Rectal smooth muscle tissue (tissue), 1 donor: Measurements from ENCODE around the gene SMOC2.

Source experiments
- H3K27ac ChIP-seq: one replicate; pipeline ENCODE4 v1.7.0; 2013; ENCODE audit warnings: low read depth, low read length, inconsistent platforms
- H3K27me3 ChIP-seq: one replicate; pipeline ENCODE4 v1.7.0; 2013; ENCODE audit warnings: low read length; ENCODE audit not compliant: control insufficient read depth, insufficient read depth
- H3K36me3 ChIP-seq: one replicate; pipeline ENCODE4 v1.7.0; 2013; ENCODE audit warnings: low read length; ENCODE audit not compliant: control insufficient read depth, insufficient read depth
- H3K4me1 ChIP-seq: one replicate; pipeline ENCODE4 v1.7.0; 2013; ENCODE audit warnings: low read length; ENCODE audit not compliant: control insufficient read depth, insufficient read depth
- H3K4me3 ChIP-seq: one replicate; pipeline ENCODE4 v1.7.0; 2013; ENCODE audit warnings: low read length
- H3K9ac ChIP-seq: one replicate; pipeline ENCODE4 v1.7.0; 2013; ENCODE audit warnings: low read length

SMOC2 gene

DNA sequence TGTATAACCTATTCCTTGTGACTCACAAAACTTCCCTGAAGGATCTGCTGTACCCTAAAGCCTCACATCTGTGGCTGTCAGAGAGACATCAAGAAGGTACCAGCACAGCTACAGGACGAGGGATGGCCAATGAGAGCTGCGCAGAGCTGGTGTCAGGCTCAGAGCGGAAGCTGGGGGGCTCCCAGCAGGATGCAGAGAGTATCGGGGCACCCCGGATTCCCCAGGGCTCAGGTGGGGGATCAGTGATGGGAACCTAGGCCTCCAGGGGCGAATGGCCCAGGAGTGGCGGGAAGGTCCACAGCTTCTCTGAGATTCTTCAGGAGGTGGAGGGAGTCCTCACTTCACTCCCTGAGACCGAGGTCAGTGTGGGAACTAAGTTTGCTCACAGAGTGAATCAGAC is 30.9 kb upstream of the SMOC2 start:
- H3K9ac ChIP-seq = no peak overlapping the region
- no peaks in the 10 kb centered on the region for H3K36me3 ChIP-seq
- H3K27ac ChIP-seq = no peak overlapping the region
- no peaks in the 10 kb centered on the region for H3K27me3 ChIP-seq
- no peaks in the 10 kb centered on the region for H3K4me1 ChIP-seq
- no peak overlapping the region for H3K4me3 ChIP-seq

DNA sequence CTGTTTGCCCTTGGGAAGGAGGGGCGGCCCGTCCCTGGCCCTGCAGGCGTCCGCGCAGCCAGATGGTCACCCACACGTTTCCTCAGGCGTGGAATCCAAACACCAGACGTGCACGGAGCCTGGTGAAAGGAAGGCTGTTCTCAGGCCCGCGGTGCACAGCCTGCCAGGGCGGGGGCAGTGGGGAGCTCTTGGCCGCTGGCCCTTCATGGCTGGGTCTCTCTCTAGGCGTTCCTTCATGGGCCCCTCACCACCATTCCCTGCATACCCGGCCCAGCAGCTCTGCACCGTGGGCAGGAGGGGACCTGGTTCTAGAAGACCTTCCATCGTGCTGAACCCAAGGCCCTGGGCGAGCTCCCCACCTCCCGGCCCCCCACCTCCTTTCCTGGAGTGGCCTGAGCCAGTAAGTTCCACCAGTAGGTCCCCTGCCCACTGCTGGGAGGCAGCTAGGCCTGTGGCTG is 30.4 kb upstream of the SMOC2 start:
- H3K27ac ChIP-seq = no peak overlapping the region
- H3K36me3 ChIP-seq = no peaks in the 10 kb centered on the region
- H3K4me1 ChIP-seq = no peaks in the 10 kb centered on the region
- H3K9ac ChIP-seq = no peak overlapping the region
- no peaks in the 10 kb centered on the region for H3K27me3 ChIP-seq
- H3K4me3 ChIP-seq = no peak overlapping the region

DNA sequence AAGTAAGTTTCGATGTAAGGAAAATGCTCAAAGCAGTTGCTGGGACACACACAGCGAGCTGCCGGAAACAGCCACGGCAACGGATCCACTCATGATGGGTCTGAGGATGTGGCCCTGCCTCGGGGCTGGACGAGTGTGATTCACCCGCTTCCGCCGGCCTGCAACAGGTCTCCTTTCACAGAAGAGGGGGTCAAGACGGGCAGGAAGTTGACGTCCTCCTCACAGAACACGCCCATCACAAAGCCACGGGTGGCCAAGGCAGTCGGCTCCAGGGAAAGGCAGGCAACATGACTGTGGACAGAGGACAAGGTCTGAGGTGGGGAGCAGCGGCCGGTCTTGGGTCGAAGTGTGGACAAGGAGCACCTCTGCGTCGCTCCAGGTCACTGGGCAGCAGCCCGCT is 29.9 kb upstream of the SMOC2 start:
- no peak overlapping the region for H3K27ac ChIP-seq
- no peak overlapping the region for H3K4me3 ChIP-seq
- no peaks in the 10 kb centered on the region for H3K27me3 ChIP-seq
- no peaks in the 10 kb centered on the region for H3K4me1 ChIP-seq
- H3K36me3 ChIP-seq = no peaks in the 10 kb centered on the region
- H3K9ac ChIP-seq = no peak overlapping the region

DNA sequence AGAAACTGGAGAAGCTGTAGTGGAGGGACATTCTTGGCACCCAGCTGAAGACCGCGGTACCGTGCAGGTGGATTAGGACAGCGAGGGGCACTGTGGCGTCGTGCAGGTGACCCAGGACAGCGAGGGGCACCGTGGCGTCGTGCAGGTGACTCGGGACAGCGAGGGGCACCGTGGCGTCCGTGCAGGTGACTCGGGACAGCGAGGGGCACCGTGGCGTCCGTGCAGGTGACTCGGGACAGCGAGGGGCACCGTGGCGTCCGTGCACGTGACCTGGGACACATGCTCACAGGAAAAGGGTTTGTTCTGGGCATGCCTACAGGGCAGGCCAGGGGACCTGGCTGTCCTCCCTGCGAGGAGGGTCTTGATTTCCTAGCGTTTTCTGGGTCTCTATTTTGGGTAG is 29.2 kb upstream of the SMOC2 start:
- H3K4me1 ChIP-seq = no peaks in the 10 kb centered on the region
- H3K36me3 ChIP-seq = no peaks in the 10 kb centered on the region
- H3K27me3 ChIP-seq = no peaks in the 10 kb centered on the region
- H3K4me3 ChIP-seq = no peak overlapping the region
- no peak overlapping the region for H3K27ac ChIP-seq
- H3K9ac ChIP-seq = no peak overlapping the region

DNA sequence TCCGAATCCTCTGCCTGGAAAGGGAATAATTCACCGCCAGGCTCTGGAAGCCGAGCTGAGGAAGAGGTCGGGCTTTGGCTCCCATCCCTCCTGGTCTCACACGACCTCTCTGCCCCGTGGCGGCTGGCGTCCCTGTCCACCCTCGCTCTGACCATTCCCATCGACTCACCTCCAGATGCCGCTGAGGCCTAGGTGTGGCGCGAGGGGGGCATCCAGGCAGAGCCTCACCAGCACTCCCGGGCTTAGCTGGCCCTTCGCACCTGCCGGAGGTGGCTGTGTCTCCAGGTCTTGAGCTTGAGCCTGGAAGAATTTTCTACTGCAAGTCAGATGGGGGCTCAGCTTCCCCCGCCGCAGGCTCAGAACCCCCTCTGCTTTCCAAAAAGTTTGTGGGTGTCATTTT is 28.5 kb upstream of the SMOC2 start:
- Histone ChIP-seq H3K9ac (no peak overlapping the region), H3K36me3 (no peaks in the 10 kb centered on the region), H3K4me1 (no peaks in the 10 kb centered on the region), H3K27ac (no peak overlapping the region), H3K27me3 (no peaks in the 10 kb centered on the region), H3K4me3 (no peak overlapping the region)

DNA sequence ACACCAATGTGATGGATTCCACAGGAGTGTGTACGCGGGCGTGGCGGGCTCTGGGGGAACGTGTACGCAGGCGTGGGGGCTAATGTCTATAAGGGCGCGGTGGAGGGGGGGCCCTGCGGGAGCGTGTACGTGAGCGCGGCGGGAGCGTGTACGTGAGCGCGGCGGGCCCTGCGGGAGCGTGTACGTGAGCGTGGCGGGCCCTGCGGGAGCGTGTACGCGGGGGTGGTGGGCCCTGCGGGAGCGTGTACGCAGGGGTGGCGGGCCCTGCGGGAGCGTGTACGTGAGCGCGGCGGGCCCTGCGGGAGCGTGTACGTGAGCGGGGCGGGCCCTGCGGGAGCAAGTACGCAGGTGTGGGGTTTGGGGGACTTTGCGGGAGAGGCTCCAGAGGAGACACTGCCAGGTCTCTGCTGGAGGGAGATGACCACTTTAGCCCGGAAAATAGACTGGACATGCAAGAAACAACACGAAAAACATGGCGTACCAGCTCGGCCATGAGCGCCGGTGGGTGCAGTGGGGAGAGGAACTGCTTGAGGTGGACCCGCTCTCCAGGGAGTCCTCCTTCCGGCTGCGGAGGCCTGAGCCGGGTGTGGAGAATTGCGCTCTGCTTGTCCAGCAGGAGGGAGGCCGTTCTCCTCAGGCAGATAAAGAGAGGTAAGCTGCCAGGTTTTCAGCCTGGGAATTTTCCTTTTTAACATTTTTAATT is 27.8 kb upstream of the SMOC2 start:
- Histone ChIP-seq H3K4me3 (no peak overlapping the region), H3K27ac (no peak overlapping the region), H3K36me3 (no peaks in the 10 kb centered on the region), H3K27me3 (no peaks in the 10 kb centered on the region), H3K9ac (no peak overlapping the region), H3K4me1 (no peaks in the 10 kb centered on the region)

DNA sequence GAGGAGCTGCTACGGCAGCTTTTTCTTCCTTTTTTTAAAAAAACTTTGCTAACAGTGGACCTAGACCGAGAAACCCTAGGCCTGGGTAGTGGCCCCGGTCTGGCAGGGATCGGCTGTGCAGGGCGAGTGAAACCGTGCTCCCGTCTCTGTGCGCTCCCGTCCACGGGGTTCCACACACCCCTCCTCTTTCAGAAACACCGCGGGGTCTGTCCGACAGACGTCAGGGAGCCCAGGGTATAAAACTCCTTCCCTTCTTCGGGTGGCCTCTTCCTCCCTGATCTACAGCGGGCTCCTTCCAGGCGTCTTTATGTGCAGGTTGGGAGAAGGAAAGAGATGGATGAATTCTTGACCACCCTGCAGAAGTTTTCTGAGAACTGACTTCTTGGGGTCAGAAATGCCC is 27.1 kb upstream of the SMOC2 start:
- no peak overlapping the region for H3K9ac ChIP-seq
- no peak overlapping the region for H3K27ac ChIP-seq
- no peaks in the 10 kb centered on the region for H3K27me3 ChIP-seq
- no peak overlapping the region for H3K4me3 ChIP-seq
- no peaks in the 10 kb centered on the region for H3K4me1 ChIP-seq
- H3K36me3 ChIP-seq = no peaks in the 10 kb centered on the region

DNA sequence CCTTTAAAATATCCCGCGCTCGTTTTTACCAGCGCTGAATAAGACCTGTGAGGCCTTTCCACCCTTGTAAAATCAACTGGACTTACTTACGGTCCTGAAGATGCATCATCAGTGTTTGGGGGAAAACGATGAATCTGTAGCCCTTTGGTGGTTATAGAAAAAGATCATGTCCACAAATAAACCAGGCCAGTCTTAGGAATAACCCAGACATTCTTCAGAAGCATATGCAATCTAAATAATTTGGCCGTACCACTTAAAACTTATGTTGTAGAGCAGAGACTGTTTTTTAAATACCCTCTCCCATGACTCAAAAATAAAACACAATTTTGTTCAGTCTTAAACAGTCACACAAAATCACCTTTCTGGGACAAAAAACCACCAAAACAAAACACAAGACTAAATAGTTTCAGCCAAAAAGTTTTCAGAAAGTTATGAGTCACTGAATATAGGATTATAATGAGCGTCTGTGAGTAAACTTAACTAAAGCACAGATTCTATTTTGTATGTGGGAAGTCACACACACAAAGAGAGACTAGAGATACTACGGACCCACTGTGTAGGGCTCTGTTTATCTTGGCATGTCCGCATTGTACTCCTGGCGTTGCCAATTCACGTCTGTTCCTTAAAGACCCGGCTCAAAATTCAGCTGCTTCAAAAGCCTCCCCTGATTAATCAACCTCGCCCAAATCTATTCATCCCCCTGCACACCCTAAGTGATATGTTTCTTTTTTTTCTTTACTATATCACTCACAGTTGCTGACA is 26.5 kb upstream of the SMOC2 start:
- H3K9ac ChIP-seq = no peak overlapping the region
- H3K27me3 ChIP-seq = no peaks in the 10 kb centered on the region
- no peaks in the 10 kb centered on the region for H3K4me1 ChIP-seq
- H3K4me3 ChIP-seq = no peak overlapping the region
- H3K36me3 ChIP-seq = no peaks in the 10 kb centered on the region
- H3K27ac ChIP-seq = no peak overlapping the region

DNA sequence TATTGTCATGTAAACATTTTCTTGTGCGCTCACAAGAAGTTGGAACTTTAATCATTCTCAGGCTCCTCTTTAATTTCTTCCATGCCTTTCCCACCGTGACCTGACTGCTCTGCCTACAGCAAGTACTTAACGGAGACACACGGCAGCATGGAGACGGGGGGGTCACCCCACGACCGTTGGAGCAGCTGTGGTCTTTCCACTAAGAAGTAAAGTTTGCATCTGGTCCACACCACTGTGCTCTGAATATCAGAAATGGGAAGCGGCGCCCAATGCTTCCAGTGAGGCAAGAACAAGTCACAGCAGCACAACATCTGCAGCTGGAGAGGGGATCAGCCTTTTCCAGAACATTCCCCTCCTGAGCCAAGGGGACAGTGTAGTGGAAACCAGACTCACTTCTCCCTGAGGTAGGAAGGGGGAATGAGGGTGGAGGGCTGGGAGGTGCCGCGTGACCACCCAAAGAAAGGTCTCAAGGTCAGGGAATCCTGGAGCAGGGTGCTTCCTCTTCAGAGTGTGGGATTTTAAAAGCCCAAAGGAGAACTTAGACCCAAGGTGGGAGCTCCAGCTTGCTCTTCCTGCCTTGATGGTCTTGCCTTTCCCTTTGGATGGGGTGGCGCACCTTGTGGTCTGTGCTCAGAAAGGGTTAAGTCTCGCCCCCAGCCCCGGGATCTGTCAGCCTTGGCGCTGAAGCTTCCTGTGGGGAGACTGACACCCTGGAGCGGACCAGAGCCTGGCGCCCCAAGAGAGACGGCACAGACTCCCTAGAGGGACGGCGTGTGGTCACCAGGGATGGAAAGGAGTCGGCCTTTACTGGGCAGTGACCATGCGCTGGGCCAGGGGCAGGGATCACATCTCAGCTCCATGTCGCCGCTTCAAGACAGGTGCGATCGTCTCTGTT is 25.6 kb upstream of the SMOC2 start:
- Histone ChIP-seq H3K36me3 (no peaks in the 10 kb centered on the region), H3K4me3 (no peak overlapping the region), H3K27ac (no peak overlapping the region), H3K4me1 (no peaks in the 10 kb centered on the region), H3K27me3 (no peaks in the 10 kb centered on the region), H3K9ac (no peak overlapping the region)

DNA sequence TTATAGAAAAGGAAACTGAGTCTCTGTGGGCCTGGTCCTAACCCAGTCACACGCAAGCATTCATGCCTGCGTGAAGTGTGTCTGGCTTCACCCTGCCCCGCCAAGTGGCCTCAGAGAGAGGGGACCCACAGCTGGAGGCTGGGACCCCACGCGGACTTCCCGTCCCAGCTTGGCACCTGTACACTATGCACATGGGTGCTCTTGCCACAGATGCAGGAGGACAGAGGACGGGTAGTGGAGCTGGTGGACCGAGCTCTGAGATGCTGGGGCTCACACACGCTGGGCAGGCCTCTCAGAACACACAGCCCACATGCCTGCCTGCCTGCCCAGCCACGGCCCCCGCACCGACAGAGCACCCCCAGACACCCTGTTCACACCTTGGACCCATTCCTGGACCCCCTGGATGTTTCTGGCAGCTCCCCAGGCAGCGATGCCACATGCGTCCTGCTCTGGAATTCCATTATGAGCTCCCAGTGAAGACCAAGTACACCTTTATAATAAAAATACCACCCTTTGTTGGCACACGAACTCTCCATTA is 24.9 kb upstream of the SMOC2 start:
- Histone ChIP-seq H3K4me1 (no peaks in the 10 kb centered on the region), H3K9ac (no peak overlapping the region)

DNA sequence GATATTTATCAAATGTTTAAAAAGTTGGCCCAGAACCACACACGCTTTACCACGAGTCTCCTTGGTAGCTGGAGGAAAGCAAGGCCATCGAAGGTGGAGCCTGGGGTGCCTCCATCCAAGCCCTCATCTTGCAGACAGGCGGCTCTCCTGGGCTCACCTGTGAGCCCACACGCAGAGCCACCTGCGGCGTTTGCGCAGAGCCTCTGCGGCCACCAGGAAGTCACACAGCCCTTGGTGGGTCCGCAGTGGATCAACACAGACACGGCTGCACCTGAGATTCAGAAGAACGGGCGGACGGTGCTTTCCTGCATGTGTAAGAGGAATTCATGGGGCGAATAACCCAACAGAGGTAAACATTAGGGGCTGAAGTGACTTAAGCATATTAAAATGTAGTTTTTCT is 24.5 kb upstream of the SMOC2 start:
- Histone ChIP-seq H3K4me3 (no peak overlapping the region), H3K27me3 (no peaks in the 10 kb centered on the region), H3K27ac (no peak overlapping the region), H3K36me3 (no peaks in the 10 kb centered on the region), H3K9ac (no peak overlapping the region), H3K4me1 (no peaks in the 10 kb centered on the region)

More for the DNA sequence above, 24.9 kb upstream of the SMOC2 start:
- Histone ChIP-seq H3K36me3 (no peaks in the 10 kb centered on the region), H3K27me3 (no peaks in the 10 kb centered on the region), H3K27ac (no peak overlapping the region), H3K4me3 (no peak overlapping the region)

DNA sequence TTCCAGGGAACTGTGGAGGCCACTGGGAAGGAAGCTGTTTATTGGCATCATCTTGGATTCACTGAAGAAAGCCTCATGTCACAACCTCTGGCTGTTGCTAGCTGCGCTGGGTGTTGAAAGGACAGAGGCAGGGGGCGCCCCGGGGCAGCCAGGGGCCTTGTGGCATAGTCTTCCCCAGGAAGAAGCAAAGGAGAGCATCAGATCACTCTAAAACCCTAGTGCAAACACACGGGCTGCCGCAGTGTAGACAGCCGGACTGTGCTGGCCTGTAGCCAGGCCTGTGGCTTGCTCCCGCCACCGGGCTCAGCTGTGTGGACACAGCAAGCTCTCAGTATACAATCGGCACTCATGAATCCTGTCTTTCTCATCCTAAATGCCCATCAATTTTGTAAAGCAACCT is 23.8 kb upstream of the SMOC2 start:
- Histone ChIP-seq H3K4me1 (no peaks in the 10 kb centered on the region), H3K9ac (no peak overlapping the region)

More for the DNA sequence above, 23.8 kb upstream of the SMOC2 start:
- no peaks in the 10 kb centered on the region for H3K36me3 ChIP-seq
- no peaks in the 10 kb centered on the region for H3K27me3 ChIP-seq
- no peak overlapping the region for H3K27ac ChIP-seq
- no peak overlapping the region for H3K4me3 ChIP-seq
